ENCODE results near the gene NYNRIN. TPM values are rescaled to one million over a fixed set of nuclear protein-coding genes. Genes with fewer than 3 reads are reported as not detected.

NYNRIN gene
- total RNA-seq, 4 donors from 2014 or later: 3.2 to 15.5 (median 10.3) TPM

- no peak overlapping the region for H3K4me3 ChIP-seq
- DNase-seq: peak in 1 of 3 donors; percentile 41
- H3K4me1 ChIP-seq: no peaks in the 10 kb centered on the region
- TF ChIP-seq, protein P1, sequence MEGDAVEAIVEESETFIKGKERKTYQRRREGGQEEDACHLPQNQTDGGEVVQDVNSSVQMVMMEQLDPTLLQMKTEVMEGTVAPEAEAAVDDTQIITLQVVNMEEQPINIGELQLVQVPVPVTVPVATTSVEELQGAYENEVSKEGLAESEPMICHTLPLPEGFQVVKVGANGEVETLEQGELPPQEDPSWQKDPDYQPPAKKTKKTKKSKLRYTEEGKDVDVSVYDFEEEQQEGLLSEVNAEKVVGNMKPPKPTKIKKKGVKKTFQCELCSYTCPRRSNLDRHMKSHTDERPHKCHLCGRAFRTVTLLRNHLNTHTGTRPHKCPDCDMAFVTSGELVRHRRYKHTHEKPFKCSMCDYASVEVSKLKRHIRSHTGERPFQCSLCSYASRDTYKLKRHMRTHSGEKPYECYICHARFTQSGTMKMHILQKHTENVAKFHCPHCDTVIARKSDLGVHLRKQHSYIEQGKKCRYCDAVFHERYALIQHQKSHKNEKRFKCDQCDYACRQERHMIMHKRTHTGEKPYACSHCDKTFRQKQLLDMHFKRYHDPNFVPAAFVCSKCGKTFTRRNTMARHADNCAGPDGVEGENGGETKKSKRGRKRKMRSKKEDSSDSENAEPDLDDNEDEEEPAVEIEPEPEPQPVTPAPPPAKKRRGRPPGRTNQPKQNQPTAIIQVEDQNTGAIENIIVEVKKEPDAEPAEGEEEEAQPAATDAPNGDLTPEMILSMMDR (IDR thresholded peaks at IDR 0.05): no peak
- TF ChIP-seq POLR2A (IDR thresholded peaks at IDR 0.05): no peak
- no peak overlapping the region for H3K27ac ChIP-seq
- H3K9me3 ChIP-seq: no peaks in the 10 kb centered on the region
- no peaks in the 10 kb centered on the region for H3K27me3 ChIP-seq
- peaks cover 0 to 33% (median 0%) of the 10 kb centered on the region in 3 donors for H3K36me3 ChIP-seq
These were observed 11.2 kb downstream of the NYNRIN start for GRCh38 chr14:24409956-24410355.

- no peaks in the 10 kb centered on the region for H3K4me1 ChIP-seq
- H3K27ac ChIP-seq: no peak overlapping the region
- peak in 1 of 3 donors; percentile 74 for DNase-seq
- peaks cover 0 to 34% (median 0%) of the 10 kb centered on the region in 3 donors for H3K36me3 ChIP-seq
- TF ChIP-seq, protein P1 (IDR thresholded peaks at IDR 0.05): peak; percentile 50 to 79 (median 62)
- no peak for TF ChIP-seq POLR2A (IDR thresholded peaks at IDR 0.05)
- no peak overlapping the region for H3K4me3 ChIP-seq
- no peaks in the 10 kb centered on the region for H3K27me3 ChIP-seq
- H3K9me3 ChIP-seq: no peaks in the 10 kb centered on the region
These were observed 12.9 kb downstream of the NYNRIN start for GRCh38 chr14:24411443-24412389.

DNA sequence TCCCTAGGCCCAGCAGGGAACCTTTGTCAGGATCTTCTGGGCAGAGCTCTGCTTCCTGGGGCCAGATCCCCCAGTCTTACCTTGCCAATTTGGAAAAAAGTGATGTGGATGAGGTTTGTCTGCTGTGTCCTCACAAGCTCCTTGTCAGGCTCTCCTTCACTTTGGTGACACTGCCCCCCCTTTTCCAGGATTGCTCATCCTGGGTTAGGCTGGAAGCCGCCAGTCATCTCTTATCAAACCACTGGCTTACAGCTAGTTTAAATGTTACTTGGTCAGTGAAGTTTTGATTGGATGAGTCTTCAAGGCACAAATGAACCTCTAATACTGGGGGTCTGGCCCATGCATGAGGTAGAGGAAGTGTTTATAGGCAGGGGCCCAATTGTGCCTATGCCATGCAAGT, 15.3 kb downstream of the NYNRIN start:
- Histone ChIP-seq H3K9me3 (no peaks in the 10 kb centered on the region), H3K4me3 (no peak overlapping the region), H3K36me3 (peaks cover 0 to 28% (median 0%) of the 10 kb centered on the region in 3 donors), H3K27me3 (no peaks in the 10 kb centered on the region), H3K4me1 (peaks cover 0 to 10% (median 0%) of the 10 kb centered on the region in 4 donors), H3K27ac (no peak overlapping the region)
- peak in 1 of 3 donors; percentile 9 for DNase-seq
- TF ChIP-seq, protein P1 (IDR thresholded peaks at IDR 0.05): no peak
- TF ChIP-seq POLR2A (IDR thresholded peaks at IDR 0.05): no peak

DNA sequence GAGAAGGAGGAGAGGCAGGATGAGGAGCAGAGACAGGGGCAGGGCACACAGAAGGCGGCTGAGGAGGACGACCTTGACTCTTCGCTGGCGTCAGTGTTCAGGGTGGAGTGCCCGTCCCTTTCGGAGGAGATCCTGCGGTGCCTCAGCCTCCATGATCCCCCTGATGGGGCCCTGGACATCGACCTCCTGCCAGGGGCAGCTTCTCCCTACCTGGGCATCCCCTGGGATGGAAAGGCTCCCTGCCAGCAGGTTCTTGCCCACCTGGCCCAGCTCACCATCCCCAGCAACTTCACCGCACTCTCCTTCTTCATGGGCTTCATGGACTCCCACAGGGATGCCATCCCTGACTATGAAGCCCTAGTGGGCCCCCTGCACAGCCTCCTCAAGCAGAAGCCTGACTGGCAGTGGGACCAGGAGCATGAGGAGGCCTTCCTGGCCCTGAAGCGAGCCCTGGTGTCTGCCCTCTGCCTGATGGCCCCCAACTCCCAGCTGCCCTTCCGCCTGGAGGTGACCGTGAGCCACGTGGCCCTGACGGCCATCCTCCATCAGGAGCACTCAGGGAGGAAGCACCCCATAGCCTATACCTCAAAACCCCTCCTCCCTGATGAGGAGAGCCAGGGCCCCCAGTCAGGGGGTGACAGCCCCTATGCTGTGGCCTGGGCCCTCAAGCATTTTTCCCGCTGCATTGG, 16.1 kb downstream of the NYNRIN start:
- Histone ChIP-seq H3K4me3 (no peak overlapping the region), H3K36me3 (peaks cover 0 to 22% (median 0%) of the 10 kb centered on the region in 3 donors), H3K9me3 (no peaks in the 10 kb centered on the region), H3K27ac (no peak overlapping the region), H3K4me1 (peaks cover 0 to 11% (median 0%) of the 10 kb centered on the region in 4 donors), H3K27me3 (no peaks in the 10 kb centered on the region)
- DNase-seq: peak in 1 of 3 donors; percentile 40
- no peak for TF ChIP-seq POLR2A (IDR thresholded peaks at IDR 0.05)
- TF ChIP-seq, protein P1 (IDR thresholded peaks at IDR 0.05): no peak

- H3K27me3 ChIP-seq: no peaks in the 10 kb centered on the region
- DNase-seq: peak in 1 of 3 donors; percentile 23
- peaks cover 0 to 22% (median 0%) of the 10 kb centered on the region in 3 donors for H3K36me3 ChIP-seq
- no peak overlapping the region for H3K4me3 ChIP-seq
- no peaks in the 10 kb centered on the region for H3K9me3 ChIP-seq
- H3K4me1 ChIP-seq: peaks cover 0 to 11% (median 0%) of the 10 kb centered on the region in 4 donors
- TF ChIP-seq, protein P1 (IDR thresholded peaks at IDR 0.05): no peak
- no peak for TF ChIP-seq POLR2A (IDR thresholded peaks at IDR 0.05)
- H3K27ac ChIP-seq: no peak overlapping the region
These were observed 16.8 kb downstream of the NYNRIN start for GRCh38 chr14:24415421-24416253.

Data from Peyer's patch (tissue), 4 donors.